Mesendoderm (in vitro differentiated cells): Measurements from ENCODE around the gene HAPLN2.
A peak's percentile ranks its signal among the peaks of the same experiment; 100 is the strongest.

Experiments used
- DNase-seq: peaks from one replicate; pipeline ENCODE4 v3.0.0; 2013
- H2AK5ac ChIP-seq: 2 replicates; pipeline ENCODE4 v1.6.1; 2013; ENCODE audit warnings: low read length, inconsistent platforms
- H2BK120ac ChIP-seq: 2 replicates; pipeline ENCODE4 v1.6.1; 2013; ENCODE audit warnings: low read depth, mild to moderate bottlenecking, low read length, moderate library complexity, mixed read lengths
- H2BK15ac ChIP-seq: replicated peaks from 2 replicates; pipeline ENCODE4 v1.6.1; 2013; ENCODE audit warnings: low read depth, mild to moderate bottlenecking, moderate library complexity
- H2BK5ac ChIP-seq: 2 replicates; pipeline ENCODE4 v1.6.1; 2013; ENCODE audit warnings: low read length, inconsistent platforms
- H3K18ac ChIP-seq: 2 replicates; pipeline ENCODE4 v1.6.1; 2013; ENCODE audit warnings: mild to moderate bottlenecking, low read length, mixed read lengths
- H3K23ac ChIP-seq: one replicate; pipeline ENCODE4 v1.6.1; 2013; ENCODE audit warnings: low read length
- H3K27ac ChIP-seq: 2 replicates; pipeline ENCODE4 v1.5.1; 2013; ENCODE audit warnings: low read depth, mild to moderate bottlenecking, inconsistent platforms, low read length, moderate library complexity
- H3K27me3 ChIP-seq: 2 replicates; pipeline ENCODE4 v1.6.1; 2013; ENCODE audit warnings: low read length, control low read depth, mild to moderate bottlenecking, inconsistent platforms; ENCODE audit not compliant: insufficient read depth, poor library complexity
- H3K36me3 ChIP-seq: 2 replicates; pipeline ENCODE4 v1.6.1; 2013; ENCODE audit warnings: low read length, inconsistent platforms; ENCODE audit not compliant: control insufficient read depth, insufficient read depth
- H3K4ac ChIP-seq: one replicate; pipeline ENCODE4 v1.6.1; 2013; ENCODE audit warnings: low read depth, mild to moderate bottlenecking, low read length, moderate library complexity
- H3K4me1 ChIP-seq: 2 replicates; pipeline ENCODE4 v1.6.1; 2013; ENCODE audit warnings: low read depth, low read length, inconsistent platforms; ENCODE audit not compliant: control insufficient read depth
- H3K4me2 ChIP-seq: 2 replicates; pipeline ENCODE4 v1.6.1; 2013; ENCODE audit warnings: low read length
- H3K4me3 ChIP-seq: 2 replicates; pipeline ENCODE4 v1.5.1; 2013; ENCODE audit warnings: mild to moderate bottlenecking, low read length
- H3K56ac ChIP-seq: one replicate; pipeline ENCODE4 v1.6.1; 2013; ENCODE audit warnings: low read length
- H3K79me1 ChIP-seq: 2 replicates; pipeline ENCODE4 v1.6.1; 2013; ENCODE audit warnings: low read length, inconsistent platforms
- H3K79me2 ChIP-seq: 2 replicates; pipeline ENCODE4 v1.6.1; 2013; ENCODE audit warnings: mild to moderate bottlenecking, low read length; ENCODE audit not compliant: control insufficient read depth, insufficient read depth
- H3K9ac ChIP-seq: 2 replicates; pipeline ENCODE4 v1.6.1; 2013; ENCODE audit warnings: low read length, inconsistent platforms
- H4K5ac ChIP-seq: one replicate; pipeline ENCODE4 v1.6.1; 2013; ENCODE audit warnings: low read length
- H4K8ac ChIP-seq: one replicate; pipeline ENCODE4 v1.6.1; 2013; ENCODE audit warnings: low read depth, mild to moderate bottlenecking, control low read depth, low read length, moderate library complexity
- WGBS: extraction: QIAGEN DNeasy Blood & Tissue Kit; methylation state at CpG from one replicate; pipeline ENCODE4 v1.1.7; 2013; ENCODE audit warnings: low lambda C conversion rate, missing lambda C conversion rate; ENCODE audit not compliant: insufficient coverage; ENCODE audit errors: extremely low coverage; 5-methylcytosine and 5-hydroxymethylcytosine counted together

The HAPLN2 gene

DNA sequence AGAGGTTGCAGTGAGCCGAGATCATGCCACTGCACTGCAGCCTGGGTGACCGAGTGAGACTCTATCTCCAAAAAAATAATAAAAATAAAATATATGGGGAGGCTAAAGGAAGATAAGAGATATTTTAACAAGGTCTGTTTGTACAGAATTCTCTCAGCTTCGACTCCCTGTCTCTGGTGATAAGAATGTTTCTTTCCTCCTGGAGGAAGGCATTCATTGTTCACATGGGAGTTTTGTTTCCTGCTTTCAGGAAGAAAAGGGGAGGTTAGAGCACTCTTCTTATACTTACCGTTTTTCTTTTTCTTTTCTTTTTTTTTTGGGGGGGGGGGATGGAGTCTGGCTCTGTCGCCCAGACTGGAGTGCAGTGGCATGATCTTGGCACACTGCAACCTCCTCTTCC, 29.7 kb upstream of the HAPLN2 start:
- H3K4me2 ChIP-seq: no peak overlapping the region
- H3K4me3 ChIP-seq: no peak overlapping the region
- no peak overlapping the region for H2AK5ac ChIP-seq
- H3K4ac ChIP-seq: no peak overlapping the region
- H4K8ac ChIP-seq: no peak overlapping the region
- peaks cover 1% of the 10 kb centered on the region for H3K4me1 ChIP-seq
- no peak overlapping the region for H2BK15ac ChIP-seq
- no peaks in the 10 kb centered on the region for H3K79me2 ChIP-seq
- DNase-seq: no peak
- H2BK5ac ChIP-seq: no peak overlapping the region
- H3K23ac ChIP-seq: no peak overlapping the region
- no peak overlapping the region for H2BK120ac ChIP-seq
- H4K5ac ChIP-seq: no peak overlapping the region
- no peak overlapping the region for H3K56ac ChIP-seq
- no peak overlapping the region for H3K9ac ChIP-seq
- no peak overlapping the region for H3K18ac ChIP-seq
- no peaks in the 10 kb centered on the region for H3K27me3 ChIP-seq
- H3K79me1 ChIP-seq: no peaks in the 10 kb centered on the region
- WGBS: no CpG with 5 or more reads among the region's 5 CpGs
- H3K27ac ChIP-seq: no peak overlapping the region
- H3K36me3 ChIP-seq: peaks cover under 1% of the 10 kb centered on the region

DNA sequence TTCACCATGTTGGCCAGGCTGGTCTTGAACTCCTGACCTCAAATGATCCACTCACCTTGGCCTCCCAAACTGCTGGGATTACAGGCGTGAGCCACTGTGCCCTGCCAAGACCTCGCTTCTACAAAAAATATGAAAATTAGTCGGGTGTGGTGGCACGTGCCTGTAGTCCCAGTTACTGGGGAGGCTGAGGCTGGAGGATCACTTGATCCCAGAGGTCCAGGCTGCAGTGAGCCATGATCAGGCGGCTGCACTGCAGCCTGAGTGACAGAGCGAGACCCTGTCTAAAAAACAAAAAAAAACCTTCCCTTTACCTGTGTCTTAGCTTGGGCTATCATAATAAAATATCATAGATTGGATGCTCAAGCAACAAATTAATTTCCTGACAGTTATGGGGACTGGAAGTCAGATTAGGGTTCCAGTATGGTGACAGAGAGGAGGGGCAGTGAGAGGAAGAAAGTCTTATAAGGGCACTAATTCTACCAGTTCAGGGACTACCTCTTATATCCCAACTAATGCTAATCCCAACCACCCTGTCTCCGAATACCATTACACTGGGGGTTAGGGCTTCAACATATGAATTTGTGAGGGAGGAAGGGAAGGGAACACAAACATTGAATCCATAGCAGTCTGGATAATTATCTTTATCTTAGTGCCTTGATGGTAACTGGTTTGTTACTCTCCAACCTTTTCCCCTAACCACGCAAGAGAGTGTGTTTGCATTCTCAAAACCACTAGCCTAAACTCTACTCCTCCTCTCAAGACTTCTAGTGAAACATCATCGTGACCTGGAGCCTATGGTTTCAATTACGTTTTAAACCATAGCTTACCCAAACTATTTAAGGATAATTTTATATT, 28.7 kb upstream of the HAPLN2 start:
- DNase-seq: no peak
- no peak overlapping the region for H3K23ac ChIP-seq
- no peak overlapping the region for H2BK15ac ChIP-seq
- H3K9ac ChIP-seq: peak overlapping the region; percentile 89
- no peaks in the 10 kb centered on the region for H3K79me1 ChIP-seq
- H4K5ac ChIP-seq: no peak overlapping the region
- WGBS: no CpG with 5 or more reads among the region's 10 CpGs
- no peak overlapping the region for H3K4ac ChIP-seq
- no peak overlapping the region for H3K4me2 ChIP-seq
- no peak overlapping the region for H3K27ac ChIP-seq
- no peaks in the 10 kb centered on the region for H3K4me1 ChIP-seq
- no peak overlapping the region for H2BK120ac ChIP-seq
- H2BK5ac ChIP-seq: no peak overlapping the region
- no peak overlapping the region for H3K18ac ChIP-seq
- H3K79me2 ChIP-seq: no peaks in the 10 kb centered on the region
- no peak overlapping the region for H4K8ac ChIP-seq
- no peaks in the 10 kb centered on the region for H3K27me3 ChIP-seq
- H3K4me3 ChIP-seq: no peak overlapping the region
- no peak overlapping the region for H3K56ac ChIP-seq
- no peak overlapping the region for H2AK5ac ChIP-seq
- peaks cover 3% of the 10 kb centered on the region for H3K36me3 ChIP-seq

GRCh38 chr1:156591181-156591431, 28.1 kb upstream of the HAPLN2 start:
- no peak for DNase-seq
- no peak overlapping the region for H2BK15ac ChIP-seq
- H3K4me3 ChIP-seq: peak overlapping the region; percentile 67
- peaks cover 7% of the 10 kb centered on the region for H3K36me3 ChIP-seq
- no peak overlapping the region for H2BK120ac ChIP-seq
- H3K4me2 ChIP-seq: peak overlapping the region; percentile 85
- H3K23ac ChIP-seq: no peak overlapping the region
- no peak overlapping the region for H2AK5ac ChIP-seq
- H4K5ac ChIP-seq: peak overlapping the region; percentile 81
- H3K79me1 ChIP-seq: no peaks in the 10 kb centered on the region
- H3K18ac ChIP-seq: no peak overlapping the region
- no peaks in the 10 kb centered on the region for H3K4me1 ChIP-seq
- peak overlapping the region; percentile 95 for H3K56ac ChIP-seq
- peak overlapping the region; percentile 24 for H3K27ac ChIP-seq
- H3K79me2 ChIP-seq: no peaks in the 10 kb centered on the region
- H3K9ac ChIP-seq: peak overlapping the region; percentile 89
- peak overlapping the region; percentile 26 for H3K4ac ChIP-seq
- no peak overlapping the region for H2BK5ac ChIP-seq
- no CpG with 5 or more reads among the region's 6 CpGs for WGBS
- H4K8ac ChIP-seq: no peak overlapping the region
- no peaks in the 10 kb centered on the region for H3K27me3 ChIP-seq

DNA sequence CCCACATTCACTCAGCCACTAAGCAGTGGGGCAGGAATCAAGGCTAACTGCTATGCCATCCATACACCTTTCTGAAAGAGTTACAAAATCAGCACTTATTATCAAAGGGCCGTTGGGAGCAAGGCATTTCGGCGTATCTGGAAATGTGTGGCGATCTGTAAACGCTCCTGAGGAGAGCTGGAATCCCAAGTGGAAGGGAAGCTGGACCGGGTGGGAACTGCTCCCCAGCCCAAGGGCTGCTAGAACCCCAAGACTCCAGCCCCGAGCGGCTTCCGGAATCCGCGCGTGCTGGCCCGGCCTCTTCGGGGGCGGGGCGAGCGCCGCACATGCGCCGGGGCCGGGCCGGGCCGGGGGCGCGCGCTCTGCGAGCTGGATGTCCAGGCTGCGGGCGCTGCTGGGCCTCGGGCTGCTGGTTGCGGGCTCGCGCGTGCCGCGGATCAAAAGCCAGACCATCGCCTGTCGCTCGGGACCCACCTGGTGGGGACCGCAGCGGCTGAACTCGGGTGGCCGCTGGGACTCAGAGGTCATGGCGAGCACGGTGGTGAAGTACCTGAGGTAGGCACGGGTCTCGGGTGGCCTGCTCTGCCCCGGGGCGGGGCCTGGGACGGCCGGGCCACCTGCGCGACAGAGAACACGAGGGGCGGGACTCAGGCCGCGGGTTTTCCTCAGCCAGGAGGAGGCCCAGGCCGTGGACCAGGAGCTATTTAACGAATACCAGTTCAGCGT, 27.6 kb upstream of the HAPLN2 start, which contains the start of gene NAXE:
TSS of gene NAXE (plus strand) at position 345 of the 726 bp plus-strand sequence. CDS start at position 374, 29 bp downstream.
- Histone ChIP-seq H3K27me3 (no peaks in the 10 kb centered on the region), H3K4ac (peak within 1 kb of the TSS; percentile 46), H3K79me1 (no peaks in the 10 kb centered on the region), H2BK120ac (no peak within 1 kb of the TSS), H2AK5ac (peak within 1 kb of the TSS; percentile 4), H3K56ac (peak within 1 kb of the TSS; percentile 96), H3K4me1 (no peaks in the 10 kb centered on the region), H3K27ac (peak within 1 kb of the TSS; percentile 58), H3K4me2 (peak within 1 kb of the TSS; percentile 85), H4K5ac (peak within 1 kb of the TSS; percentile 81), H3K36me3 (peaks cover 9% of the 10 kb centered on the region), H3K79me2 (no peaks in the 10 kb centered on the region), H3K23ac (no peak within 1 kb of the TSS), H3K4me3 (peak within 1 kb of the TSS; percentile 87), H3K18ac (peak within 1 kb of the TSS; percentile 79), H2BK5ac (peak within 1 kb of the TSS; percentile 43), H2BK15ac (no peak within 1 kb of the TSS), H3K9ac (peak within 1 kb of the TSS; percentile 89), H4K8ac (no peak within 1 kb of the TSS)
- no CpG with 5 or more reads among the region's 60 CpGs for WGBS
- peak; percentile 78 for DNase-seq

- Histone ChIP-seq H2BK120ac (no peak overlapping the region), H3K9ac (peak overlapping the region; percentile 88), H3K4me3 (peak overlapping the region; percentile 87), H2BK5ac (no peak overlapping the region), H2BK15ac (no peak overlapping the region), H3K27me3 (no peaks in the 10 kb centered on the region), H3K4ac (peak overlapping the region; percentile 46), H3K4me2 (peak overlapping the region; percentile 72), H4K5ac (no peak overlapping the region), H3K36me3 (peaks cover 9% of the 10 kb centered on the region), H3K79me1 (no peaks in the 10 kb centered on the region), H3K18ac (peak overlapping the region; percentile 69), H3K27ac (no peak overlapping the region), H3K4me1 (no peaks in the 10 kb centered on the region), H3K79me2 (no peaks in the 10 kb centered on the region), H3K56ac (peak overlapping the region; percentile 96), H2AK5ac (peak overlapping the region; percentile 4), H3K23ac (no peak overlapping the region), H4K8ac (no peak overlapping the region)
- no peak for DNase-seq
- WGBS: no CpG with 5 or more reads among the region's 16 CpGs
Observed at GRCh38 chr1:156592158-156592909, 26.9 kb upstream of the HAPLN2 start.
